Astrocyte of the cerebellum (primary cell): Measurements from ENCODE around the gene ZMAT5.

Source experiments
- DNase-seq: peaks from one replicate; pipeline ENCODE4 v3.0.0-alpha.2; 2011; ENCODE audit warnings: low read depth
- H3K4me3 ChIP-seq: 2 replicates; pipeline ENCODE4 v1.5.1; 2011; ENCODE audit warnings: mild to moderate bottlenecking, low read depth, low read length, moderate library complexity
- in situ Hi-C: cut with HindIII; loops from 2 replicates; pipeline ENCODE4 v1.10.0; 2017; ENCODE audit warnings: low sequenced_read_pairs
- TF ChIP-seq, protein P1 (sequence below): IDR thresholded peaks from 2 replicates; pipeline ENCODE4 v1.5.1; 2012; ENCODE audit warnings: low read length, low read depth, moderate library complexity, mild to moderate bottlenecking; ENCODE audit errors: missing control alignments

The ZMAT5 gene

DNA sequence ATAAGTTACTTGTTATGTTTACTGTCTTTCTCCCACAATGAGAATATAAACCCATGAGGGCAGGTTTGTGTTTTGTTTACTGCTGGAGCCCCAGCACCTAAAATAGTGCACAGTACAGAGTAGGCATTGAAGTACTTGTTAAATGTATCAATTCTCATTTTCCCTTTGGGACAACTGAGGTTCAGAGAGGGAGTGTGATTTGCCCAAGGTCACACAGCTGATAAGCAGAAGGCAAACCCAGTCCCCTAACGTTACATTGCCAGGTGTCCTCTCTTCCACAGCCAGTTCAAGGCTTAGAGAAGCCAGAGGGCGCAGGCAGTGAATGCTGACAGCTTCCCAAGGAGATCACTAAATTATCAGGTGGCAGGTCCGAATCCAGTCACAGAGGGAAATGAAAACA lies 16.8 kb downstream of the ZMAT5 start:
- in situ Hi-C loops: no loop called here
- TF ChIP-seq, protein P1, sequence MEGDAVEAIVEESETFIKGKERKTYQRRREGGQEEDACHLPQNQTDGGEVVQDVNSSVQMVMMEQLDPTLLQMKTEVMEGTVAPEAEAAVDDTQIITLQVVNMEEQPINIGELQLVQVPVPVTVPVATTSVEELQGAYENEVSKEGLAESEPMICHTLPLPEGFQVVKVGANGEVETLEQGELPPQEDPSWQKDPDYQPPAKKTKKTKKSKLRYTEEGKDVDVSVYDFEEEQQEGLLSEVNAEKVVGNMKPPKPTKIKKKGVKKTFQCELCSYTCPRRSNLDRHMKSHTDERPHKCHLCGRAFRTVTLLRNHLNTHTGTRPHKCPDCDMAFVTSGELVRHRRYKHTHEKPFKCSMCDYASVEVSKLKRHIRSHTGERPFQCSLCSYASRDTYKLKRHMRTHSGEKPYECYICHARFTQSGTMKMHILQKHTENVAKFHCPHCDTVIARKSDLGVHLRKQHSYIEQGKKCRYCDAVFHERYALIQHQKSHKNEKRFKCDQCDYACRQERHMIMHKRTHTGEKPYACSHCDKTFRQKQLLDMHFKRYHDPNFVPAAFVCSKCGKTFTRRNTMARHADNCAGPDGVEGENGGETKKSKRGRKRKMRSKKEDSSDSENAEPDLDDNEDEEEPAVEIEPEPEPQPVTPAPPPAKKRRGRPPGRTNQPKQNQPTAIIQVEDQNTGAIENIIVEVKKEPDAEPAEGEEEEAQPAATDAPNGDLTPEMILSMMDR: no peak
- no peak overlapping the region for H3K4me3 ChIP-seq
- no peak for DNase-seq

DNA sequence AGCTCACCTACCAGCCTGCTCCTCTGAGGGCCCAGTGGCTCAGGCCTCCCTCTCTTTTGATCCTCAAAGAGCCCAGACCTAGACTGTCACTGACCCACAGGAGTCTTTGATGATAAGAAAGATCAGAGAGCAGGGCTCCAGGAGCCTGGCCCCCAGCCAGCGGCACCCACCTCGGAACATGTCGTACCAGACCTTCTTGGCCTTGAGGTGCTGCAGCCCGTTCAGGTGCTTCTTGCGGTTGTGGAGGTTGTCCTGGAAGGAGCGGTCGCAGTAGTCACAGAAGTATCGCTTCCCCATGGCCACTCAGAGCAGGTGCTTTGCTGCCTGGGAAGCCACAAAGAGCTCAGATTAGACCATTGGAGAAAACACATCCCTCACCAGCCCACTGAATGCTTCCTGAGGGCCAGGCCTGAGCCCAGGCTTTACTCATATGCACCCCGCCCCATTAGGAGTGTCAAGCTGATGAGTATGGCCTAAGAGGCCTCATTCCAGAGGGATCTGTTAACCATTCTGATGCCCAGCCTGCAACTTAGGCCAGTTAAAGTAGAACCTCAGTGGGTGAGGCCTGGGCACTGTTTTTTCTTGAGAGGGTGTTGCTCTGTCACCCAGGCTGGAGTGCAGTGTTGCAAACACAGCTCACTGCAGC lies 18.4 kb downstream of the ZMAT5 start:
- H3K4me3 ChIP-seq: no peak overlapping the region
- DNase-seq: no peak
- in situ Hi-C loops: no loop called here
- TF ChIP-seq, protein P1: no peak

DNA sequence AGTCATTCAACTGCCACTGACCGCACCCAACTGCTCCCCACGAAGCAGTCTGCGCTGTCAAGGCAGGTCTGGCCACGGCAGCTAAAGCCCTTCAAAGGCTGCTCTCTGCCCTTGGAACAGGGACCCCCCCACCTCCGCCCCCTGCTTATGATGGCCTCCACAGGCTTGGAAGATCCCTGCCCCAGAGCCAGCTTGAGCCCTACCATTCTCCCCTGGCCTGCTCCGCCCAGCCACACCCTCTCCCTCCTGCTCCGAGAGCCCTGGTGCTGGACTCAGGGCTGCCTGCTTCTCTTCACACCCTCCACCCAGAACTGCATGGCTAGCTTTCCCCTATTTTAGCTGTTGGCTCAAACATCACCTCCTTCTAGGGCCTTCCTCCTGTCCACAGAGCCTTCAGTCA lies 19.0 kb downstream of the ZMAT5 start:
- TF ChIP-seq, protein P1: no peak
- in situ Hi-C loops: no loop called here
- H3K4me3 ChIP-seq: no peak overlapping the region
- DNase-seq: no peak

DNA sequence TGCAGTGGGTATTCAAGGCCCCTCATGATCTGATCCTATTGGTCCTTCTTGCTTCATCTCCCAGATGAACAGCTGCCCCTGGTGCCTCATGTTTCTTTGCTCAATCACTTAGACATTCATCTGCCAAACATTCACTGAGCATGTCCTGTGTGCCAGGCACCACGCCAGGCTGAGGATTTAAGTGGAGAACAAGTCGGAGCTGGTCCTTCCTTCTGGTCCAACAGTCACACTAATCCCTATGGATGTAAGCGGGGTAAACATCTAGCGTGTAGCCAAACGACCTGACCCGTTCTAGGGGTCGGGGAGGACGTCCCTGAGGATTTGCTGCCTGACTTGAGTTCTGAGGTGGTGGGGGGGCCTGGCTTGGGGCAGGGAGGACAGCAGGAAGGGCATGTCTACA lies 21.9 kb downstream of the ZMAT5 start:
- no peak for DNase-seq
- H3K4me3 ChIP-seq: no peak overlapping the region
- in situ Hi-C loops: no loop called here
- TF ChIP-seq, protein P1: no peak

DNA sequence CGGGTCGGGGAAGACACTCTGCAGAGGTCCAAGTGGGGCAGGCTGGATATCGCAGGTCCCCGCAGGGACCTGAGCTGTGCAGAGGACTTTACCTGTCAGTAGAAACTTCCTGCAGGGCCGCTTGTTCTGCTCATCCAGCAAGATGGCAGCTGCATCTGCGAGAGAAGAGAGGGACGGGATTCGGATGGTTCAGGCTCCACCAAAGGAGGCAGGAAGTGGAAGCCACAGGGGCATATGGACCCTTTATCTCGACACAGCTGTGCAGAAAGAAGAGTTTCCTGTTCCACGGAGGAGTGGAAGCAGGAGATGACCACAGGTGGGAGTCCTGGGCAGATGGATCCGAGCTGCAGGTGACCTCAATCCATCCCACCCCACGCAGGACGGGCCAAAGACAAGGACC lies 24.5 kb downstream of the ZMAT5 start:
- no peak for DNase-seq
- in situ Hi-C loops: no loop called here
- H3K4me3 ChIP-seq: no peak overlapping the region
- TF ChIP-seq, protein P1: no peak

DNA sequence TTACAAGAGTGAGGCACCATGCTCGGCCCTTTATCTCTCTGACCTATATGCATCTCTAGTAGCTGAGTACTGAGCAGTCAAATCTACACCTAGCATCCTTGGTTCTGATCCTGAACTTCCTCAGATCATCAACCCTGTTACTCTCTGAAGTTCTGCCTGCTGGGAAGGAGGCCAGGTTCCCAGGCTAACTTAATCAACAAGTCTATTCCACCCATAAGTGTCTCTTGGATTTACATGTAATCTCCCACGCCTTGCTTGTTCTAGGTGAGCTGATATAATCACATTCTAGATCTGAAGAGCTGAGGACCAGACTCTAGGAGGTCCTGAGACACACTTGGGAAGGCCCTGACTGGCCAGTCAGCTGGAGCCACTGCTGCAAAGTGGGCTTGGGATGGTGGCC lies 24.9 kb downstream of the ZMAT5 start:
- TF ChIP-seq, protein P1: no peak
- no peak overlapping the region for H3K4me3 ChIP-seq
- in situ Hi-C loops: no loop called here
- DNase-seq: no peak
